K562 (cell line): ENCODE measurements around the gene JUND. TPM values are rescaled to one million over a fixed set of nuclear protein-coding genes. Genes with fewer than 3 reads are reported as not detected.
A peak's percentile ranks its signal among the peaks of the same experiment; 100 is the strongest.

Source experiments
- CLOCK ChIP-seq: fragments of 250-450 bp; sonication (Bioruptor Pico); IDR thresholded peaks from 2 replicates; pipeline ENCODE4 v1.4.0; 2020; ENCODE audit warnings: mild to moderate bottlenecking, moderate library complexity, borderline replicate concordance
- GABPB1 ChIP-seq: sonication (generic); formaldehyde crosslinking; IDR thresholded peaks from 2 replicates; pipeline ENCODE4 v1.8.0; 2022; ENCODE audit warnings: mild to moderate bottlenecking, missing genetic modification reagents
- GATAD2A ChIP-seq: fragments of 450-650 bp; IDR thresholded peaks from 2 replicates; pipeline ENCODE4 v1.6.1; 2017
- HNRNPLL ChIP-seq: fragments of 200-400 bp; formaldehyde crosslinking; IDR thresholded peaks from 2 replicates; pipeline ENCODE4 v1.6.1; 2017; ENCODE audit warnings: low read length, low read depth, mild to moderate bottlenecking; ENCODE audit not compliant: poor library complexity, severe bottlenecking
- L3MBTL2 ChIP-seq: fragments of 450-650 bp; IDR thresholded peaks from 2 replicates; pipeline ENCODE4 v1.6.1; 2016; ENCODE audit warnings: mild to moderate bottlenecking, moderate library complexity
- LCOR ChIP-seq: sonication (generic); formaldehyde crosslinking; IDR thresholded peaks from 2 replicates; pipeline ENCODE4 v1.8.0; 2022; ENCODE audit warnings: mild to moderate bottlenecking, missing genetic modification reagents
- MTA3 ChIP-seq: fragments of 450-650 bp; formaldehyde crosslinking; IDR thresholded peaks from 2 replicates; pipeline ENCODE4 v1.6.1; 2017; ENCODE audit warnings: mild to moderate bottlenecking, borderline replicate concordance
- MYNN ChIP-seq, 2 experiments: sonication (generic); formaldehyde crosslinking in 1 of 2; IDR thresholded peaks; 2 replicates each; pipeline versions ENCODE4 v1.5.0 to v1.6.1; 2016 to 2020; ENCODE audit warnings: antibody characterized with exemption in 1 of 2, missing genetic modification reagents in 1 of 2
- NEUROD1 ChIP-seq: fragments of 150-350 bp; IDR thresholded peaks from 2 replicates; pipeline ENCODE4 v1.6.1; 2014; ENCODE audit warnings: borderline replicate concordance, low read length, low read depth; ENCODE audit not compliant: partially characterized antibody
- NFATC3 ChIP-seq: fragments of 450-650 bp; IDR thresholded peaks from 2 replicates; pipeline ENCODE4 v1.6.1; 2017; ENCODE audit warnings: mild to moderate bottlenecking
- PRDM10 ChIP-seq: fragments of 450-650 bp; IDR thresholded peaks from 2 replicates; pipeline ENCODE4 v1.6.1; 2018; ENCODE audit not compliant: partially characterized antibody
- SMARCA4 ChIP-seq: fragments of 450-650 bp; IDR thresholded peaks from 2 replicates; pipeline ENCODE4 v1.6.1; 2016
- ZNF23 ChIP-seq: fragments of 250-450 bp; sonication (Bioruptor Pico); IDR thresholded peaks from 2 replicates; pipeline ENCODE4 v1.4.0; 2020; ENCODE audit warnings: mild to moderate bottlenecking
- polyA plus RNA-seq, 8 experiments: library from polyadenylated mRNA; depleted of rRNA in 4 of 8; stranded (reverse) in 5 of 8; unstranded in 3 of 8; fragments of >200 nt; fragmentation: Nextera tagmentation in 2 of 8; fragmentation: Illumina TruSeq in 1 of 8; extraction: Ambion mirVana in 2 of 8; extraction: Trizol in 1 of 8; gene quantifications; 2 replicates each; pipeline versions ENCODE4 v1.2.1 to v1.2.3, GENCODE V29; 2011 to 2014; ENCODE audit warnings: inconsistent platforms in 1 of 8, missing spikeins in 1 of 8
- total RNA-seq, 7 experiments: library from RNA; depleted of rRNA in 6 of 7; stranded (reverse); fragments of >200 nt in 6 of 7; fragmentation: Illumina TruSeq in 2 of 7; extraction: Trizol in 2 of 7; gene quantifications; 2 replicates each; pipeline versions ENCODE4 v1.2.1 to v1.2.3, GENCODE V29; 2011 to 2021; ENCODE audit warnings: low replicate concordance in 1 of 7
- TF ChIP-seq, protein P1 (sequence below), 2 experiments: IDR thresholded peaks; 2 replicates each; pipeline ENCODE4 v1.6.1; 2012; ENCODE audit warnings: improper control_type of control experiment in 2 of 2, low read depth in 2 of 2, low read length in 2 of 2, borderline replicate concordance in 1 of 2
- TF ChIP-seq, protein P2 (sequence below): fragments of 250-450 bp; sonication (Bioruptor Pico); IDR thresholded peaks from 2 replicates; pipeline ENCODE4 v1.8.0; 2021; ENCODE audit warnings: moderate library complexity, mild to moderate bottlenecking, inconsistent platforms

Gene JUND
- total and polyA plus RNA-seq, 9 of the 15 experiments (the other 6 are each of a cell fraction or from before 2014, with no cell fraction given): 6.4 to 286 (median 42.3) TPM

- TF ChIP-seq PRDM10 (peak; percentile 69), CLOCK (CRISPR knock-in tag) (no peak), MTA3 (peak; percentile 70; the same call in 1 of the 2 replicates), LCOR (CRISPR knock-in tag) (peak; percentile 20; the same call in 1 of the 2 replicates), NFATC3 (no peak), HNRNPLL (peak; percentile 20), GATAD2A (0 out of 2 replicates have a peak, but pooled peaks have one; percentile 41), GABPB1 (CRISPR knock-in tag) (0 out of 2 replicates have a peak, but pooled peaks have one; percentile 11), NEUROD1 (peak; percentile 19), SMARCA4 (peak; percentile 82), MYNN (IDR thresholded peaks at IDR 0.05) (peak; percentile 81; the same call in 1 of the 2 replicates), MYNN (CRISPR knock-in tag; IDR thresholded peaks at IDR 0.05) (no peak), L3MBTL2 (no peak; the same call in 1 of the 2 replicates), ZNF23 (no peak)
- TF ChIP-seq, protein P1, sequence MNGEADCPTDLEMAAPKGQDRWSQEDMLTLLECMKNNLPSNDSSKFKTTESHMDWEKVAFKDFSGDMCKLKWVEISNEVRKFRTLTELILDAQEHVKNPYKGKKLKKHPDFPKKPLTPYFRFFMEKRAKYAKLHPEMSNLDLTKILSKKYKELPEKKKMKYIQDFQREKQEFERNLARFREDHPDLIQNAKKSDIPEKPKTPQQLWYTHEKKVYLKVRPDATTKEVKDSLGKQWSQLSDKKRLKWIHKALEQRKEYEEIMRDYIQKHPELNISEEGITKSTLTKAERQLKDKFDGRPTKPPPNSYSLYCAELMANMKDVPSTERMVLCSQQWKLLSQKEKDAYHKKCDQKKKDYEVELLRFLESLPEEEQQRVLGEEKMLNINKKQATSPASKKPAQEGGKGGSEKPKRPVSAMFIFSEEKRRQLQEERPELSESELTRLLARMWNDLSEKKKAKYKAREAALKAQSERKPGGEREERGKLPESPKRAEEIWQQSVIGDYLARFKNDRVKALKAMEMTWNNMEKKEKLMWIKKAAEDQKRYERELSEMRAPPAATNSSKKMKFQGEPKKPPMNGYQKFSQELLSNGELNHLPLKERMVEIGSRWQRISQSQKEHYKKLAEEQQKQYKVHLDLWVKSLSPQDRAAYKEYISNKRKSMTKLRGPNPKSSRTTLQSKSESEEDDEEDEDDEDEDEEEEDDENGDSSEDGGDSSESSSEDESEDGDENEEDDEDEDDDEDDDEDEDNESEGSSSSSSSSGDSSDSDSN (IDR thresholded peaks at IDR 0.05; ENCODE audit: borderline replicate concordance in 1 of 2, low read depth in 2 of 2, low read length in 2 of 2): peak in 1 of 2 experiments; percentile 92; a peak in 3 of 4 replicates
- TF ChIP-seq, protein P2, sequence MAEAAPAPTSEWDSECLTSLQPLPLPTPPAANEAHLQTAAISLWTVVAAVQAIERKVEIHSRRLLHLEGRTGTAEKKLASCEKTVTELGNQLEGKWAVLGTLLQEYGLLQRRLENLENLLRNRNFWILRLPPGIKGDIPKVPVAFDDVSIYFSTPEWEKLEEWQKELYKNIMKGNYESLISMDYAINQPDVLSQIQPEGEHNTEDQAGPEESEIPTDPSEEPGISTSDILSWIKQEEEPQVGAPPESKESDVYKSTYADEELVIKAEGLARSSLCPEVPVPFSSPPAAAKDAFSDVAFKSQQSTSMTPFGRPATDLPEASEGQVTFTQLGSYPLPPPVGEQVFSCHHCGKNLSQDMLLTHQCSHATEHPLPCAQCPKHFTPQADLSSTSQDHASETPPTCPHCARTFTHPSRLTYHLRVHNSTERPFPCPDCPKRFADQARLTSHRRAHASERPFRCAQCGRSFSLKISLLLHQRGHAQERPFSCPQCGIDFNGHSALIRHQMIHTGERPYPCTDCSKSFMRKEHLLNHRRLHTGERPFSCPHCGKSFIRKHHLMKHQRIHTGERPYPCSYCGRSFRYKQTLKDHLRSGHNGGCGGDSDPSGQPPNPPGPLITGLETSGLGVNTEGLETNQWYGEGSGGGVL (CRISPR knock-in tag): no peak
Observed at GRCh38 chr19:18274781-18275356, 6.6 kb downstream of the JUND start (continued).
